Smooth muscle cell of the pulmonary artery (primary cell): ENCODE measurements around the gene AGTPBP1. TPM values are rescaled to one million over a fixed set of nuclear protein-coding genes. Genes with fewer than 3 reads are reported as not detected.

ENCODE experiments used
- total RNA-seq: library from RNA; depleted of rRNA; stranded (reverse); fragments of >200 nt; gene quantifications from 2 replicates; pipeline ENCODE4 v1.2.3, GENCODE V29; 2014

The AGTPBP1 gene, protein sequence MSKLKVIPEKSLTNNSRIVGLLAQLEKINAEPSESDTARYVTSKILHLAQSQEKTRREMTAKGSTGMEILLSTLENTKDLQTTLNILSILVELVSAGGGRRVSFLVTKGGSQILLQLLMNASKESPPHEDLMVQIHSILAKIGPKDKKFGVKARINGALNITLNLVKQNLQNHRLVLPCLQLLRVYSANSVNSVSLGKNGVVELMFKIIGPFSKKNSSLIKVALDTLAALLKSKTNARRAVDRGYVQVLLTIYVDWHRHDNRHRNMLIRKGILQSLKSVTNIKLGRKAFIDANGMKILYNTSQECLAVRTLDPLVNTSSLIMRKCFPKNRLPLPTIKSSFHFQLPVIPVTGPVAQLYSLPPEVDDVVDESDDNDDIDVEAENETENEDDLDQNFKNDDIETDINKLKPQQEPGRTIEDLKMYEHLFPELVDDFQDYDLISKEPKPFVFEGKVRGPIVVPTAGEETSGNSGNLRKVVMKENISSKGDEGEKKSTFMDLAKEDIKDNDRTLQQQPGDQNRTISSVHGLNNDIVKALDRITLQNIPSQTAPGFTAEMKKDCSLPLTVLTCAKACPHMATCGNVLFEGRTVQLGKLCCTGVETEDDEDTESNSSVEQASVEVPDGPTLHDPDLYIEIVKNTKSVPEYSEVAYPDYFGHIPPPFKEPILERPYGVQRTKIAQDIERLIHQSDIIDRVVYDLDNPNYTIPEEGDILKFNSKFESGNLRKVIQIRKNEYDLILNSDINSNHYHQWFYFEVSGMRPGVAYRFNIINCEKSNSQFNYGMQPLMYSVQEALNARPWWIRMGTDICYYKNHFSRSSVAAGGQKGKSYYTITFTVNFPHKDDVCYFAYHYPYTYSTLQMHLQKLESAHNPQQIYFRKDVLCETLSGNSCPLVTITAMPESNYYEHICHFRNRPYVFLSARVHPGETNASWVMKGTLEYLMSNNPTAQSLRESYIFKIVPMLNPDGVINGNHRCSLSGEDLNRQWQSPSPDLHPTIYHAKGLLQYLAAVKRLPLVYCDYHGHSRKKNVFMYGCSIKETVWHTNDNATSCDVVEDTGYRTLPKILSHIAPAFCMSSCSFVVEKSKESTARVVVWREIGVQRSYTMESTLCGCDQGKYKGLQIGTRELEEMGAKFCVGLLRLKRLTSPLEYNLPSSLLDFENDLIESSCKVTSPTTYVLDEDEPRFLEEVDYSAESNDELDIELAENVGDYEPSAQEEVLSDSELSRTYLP
- 15.6 and 17.5 TPM in 2 replicates for total RNA-seq

DNA sequence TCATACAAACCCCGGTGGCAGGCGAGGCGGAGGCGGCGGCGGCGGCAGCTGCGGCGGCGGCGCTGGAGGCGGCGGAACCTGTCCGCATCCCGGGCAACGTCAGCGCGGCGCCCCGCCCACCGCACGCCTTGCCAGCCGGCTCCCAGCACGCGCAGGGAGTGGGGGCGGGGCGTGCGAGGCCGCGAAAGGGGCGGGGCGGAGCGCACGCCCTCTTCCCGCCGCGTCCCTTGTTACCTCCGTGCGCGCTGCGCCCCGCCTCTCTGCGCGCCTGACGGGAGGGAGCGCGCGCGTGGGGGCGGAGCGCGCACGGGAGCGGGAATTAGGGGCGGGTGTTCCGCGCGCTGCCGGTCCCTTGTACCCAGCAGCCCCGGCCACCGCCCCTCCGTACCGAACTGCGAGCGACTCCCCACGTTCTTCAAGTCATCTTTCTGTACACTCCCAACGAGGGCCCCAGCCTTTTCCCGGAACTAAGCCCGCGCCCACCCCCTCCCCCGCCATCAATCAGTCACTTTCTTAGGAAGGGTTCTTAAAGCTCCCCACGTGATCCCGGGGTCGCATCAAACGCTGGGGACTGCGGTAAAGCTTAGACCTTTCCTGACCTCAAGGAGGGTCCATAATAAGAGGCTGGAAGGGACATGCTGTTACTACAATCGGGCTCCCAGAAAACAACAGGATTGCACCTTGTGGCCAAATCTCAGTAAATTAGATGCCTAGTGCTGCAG lies at the start of gene AGTPBP1:
Gene AGTPBP1, minus strand, starts transcription at position 80 of the 722 bp plus-strand sequence. CDS start 29,421 bp downstream, outside the sequence.

Other genes starting within 250 kb of the AGTPBP1 start
- 18.8 and 22.0 TPM in 2 replicates for gene NAA35, start 199.2 kb upstream of the AGTPBP1 start, total RNA-seq